Ramos (cell line): ENCODE data around the gene OSBPL5.

Experiments
- in situ Hi-C: fragments of 300-500 bp; cut with MboI; formaldehyde crosslinking; loops from one replicate; pipeline ENCODE4 v1.14.3; 2022; ENCODE audit warnings: low sequenced_read_pairs; ENCODE audit not compliant: unreplicated experiment

Gene OSBPL5

GRCh38 chr11:3108183-3108721, 56.9 kb downstream of the OSBPL5 start:
- in situ Hi-C loops = no loop called here

DNA sequence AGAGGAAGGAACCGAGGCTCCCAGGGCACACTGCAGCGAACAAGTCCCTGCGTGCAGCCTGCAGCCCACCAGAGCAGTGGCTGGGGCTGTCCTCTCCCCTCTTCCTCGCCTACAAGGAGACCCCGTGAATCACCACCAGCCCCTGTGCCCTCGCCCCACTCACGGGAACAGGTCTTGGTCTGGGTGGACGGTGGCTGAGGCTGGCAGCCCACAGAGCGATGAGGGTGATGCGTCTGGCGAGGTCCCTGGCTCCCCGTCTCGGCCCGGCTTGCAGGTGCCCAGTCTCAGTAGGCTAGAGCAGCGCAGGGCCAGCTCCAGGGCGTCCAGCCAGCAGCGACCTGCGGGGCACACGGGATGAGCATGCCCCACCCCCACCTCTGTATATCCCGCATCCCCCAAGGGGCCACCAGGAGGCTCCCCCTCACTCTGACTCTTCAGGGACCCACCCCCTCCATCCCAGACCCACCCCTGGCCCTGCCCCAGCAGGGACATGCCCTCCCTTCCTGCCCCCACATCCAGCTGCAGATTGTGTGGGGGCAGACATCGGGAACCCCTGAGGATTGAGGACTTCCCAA, 57.4 kb downstream of the OSBPL5 start:
- in situ Hi-C loops = no loop called here

DNA sequence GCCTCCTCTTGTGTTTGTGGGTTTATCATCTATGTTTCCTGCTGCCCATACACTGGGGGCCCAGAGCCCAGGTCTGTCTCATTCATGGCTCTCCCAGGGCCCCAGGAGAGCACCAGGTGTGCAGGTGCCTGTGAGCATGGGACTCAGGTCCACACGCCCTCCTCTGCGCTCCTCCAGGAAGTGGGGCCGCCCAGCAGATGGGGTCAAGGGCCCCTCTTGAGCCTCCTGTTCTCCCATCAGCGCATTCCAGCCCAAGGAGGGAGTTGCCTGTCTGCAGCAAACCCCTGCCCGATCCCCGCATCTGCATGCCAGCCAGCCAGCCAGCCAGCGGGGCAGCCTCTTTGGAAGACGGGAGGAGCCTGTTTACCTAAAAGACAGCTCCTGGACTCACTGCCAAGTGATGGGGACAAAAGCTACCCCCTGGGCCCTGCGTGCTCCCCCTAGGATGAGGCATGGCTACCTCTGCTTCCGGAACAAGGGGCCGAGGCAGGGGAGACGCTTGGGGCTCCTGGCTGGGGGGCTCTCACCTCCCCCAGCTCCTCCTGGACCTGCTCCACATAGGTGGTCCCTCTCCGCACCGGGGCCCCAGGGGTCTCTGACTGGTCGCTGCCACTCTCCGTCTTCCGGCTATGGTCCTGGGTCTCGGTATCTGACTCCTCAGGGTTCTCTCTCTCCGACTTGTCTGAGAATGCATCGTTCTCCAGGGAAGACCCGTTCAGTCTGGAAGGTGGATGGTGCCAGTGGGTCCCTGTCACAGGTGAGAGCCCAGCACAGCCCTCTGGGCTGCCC, 58.2 kb downstream of the OSBPL5 start:
- in situ Hi-C loops = no loop called here

DNA sequence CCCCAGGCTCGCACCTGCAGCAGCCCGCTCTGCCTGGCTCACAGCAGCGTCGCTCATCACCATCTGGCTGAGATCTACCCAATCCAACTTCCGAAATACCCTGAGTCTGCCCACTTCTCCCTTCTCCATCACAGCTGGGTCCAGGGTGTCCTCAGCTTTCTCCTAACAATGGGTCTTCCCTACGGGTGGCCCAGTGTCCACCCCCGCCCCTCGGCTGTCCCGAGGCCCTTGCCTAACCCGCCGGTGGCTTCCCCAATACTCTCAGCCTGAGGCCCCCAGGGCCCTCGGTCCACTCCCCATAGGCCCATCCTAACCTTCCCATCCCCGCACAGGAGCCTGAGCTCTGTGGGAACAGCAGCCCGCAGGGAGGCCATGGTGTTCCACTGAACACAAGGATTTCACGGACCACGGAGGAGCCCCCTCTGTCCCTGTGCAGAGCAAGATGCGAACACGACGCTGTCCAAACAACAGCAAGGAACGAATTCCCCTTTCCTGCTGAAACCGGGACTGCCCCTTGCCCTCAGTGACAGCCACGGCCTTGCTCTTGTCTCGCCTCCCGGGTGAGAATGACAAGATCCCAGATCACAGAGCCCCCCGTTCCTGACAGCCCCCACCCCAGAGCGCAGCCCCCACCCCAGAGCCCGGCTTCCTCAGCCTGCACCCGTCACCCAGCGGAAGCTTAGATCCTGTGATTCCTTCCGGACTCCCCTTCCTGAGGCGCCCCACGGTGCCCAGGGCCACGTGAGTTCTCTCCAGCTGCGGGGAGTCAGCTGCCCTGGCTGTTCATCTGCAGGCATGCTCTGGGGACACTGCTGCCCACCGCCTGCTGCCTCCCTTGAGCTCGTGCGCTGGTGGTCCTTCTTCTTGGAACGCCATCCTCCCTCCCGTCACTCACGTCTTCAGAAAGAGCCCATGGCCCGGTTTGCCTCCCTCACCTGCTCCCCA, 59.0 kb downstream of the OSBPL5 start:
- in situ Hi-C loops = no loop called here

DNA sequence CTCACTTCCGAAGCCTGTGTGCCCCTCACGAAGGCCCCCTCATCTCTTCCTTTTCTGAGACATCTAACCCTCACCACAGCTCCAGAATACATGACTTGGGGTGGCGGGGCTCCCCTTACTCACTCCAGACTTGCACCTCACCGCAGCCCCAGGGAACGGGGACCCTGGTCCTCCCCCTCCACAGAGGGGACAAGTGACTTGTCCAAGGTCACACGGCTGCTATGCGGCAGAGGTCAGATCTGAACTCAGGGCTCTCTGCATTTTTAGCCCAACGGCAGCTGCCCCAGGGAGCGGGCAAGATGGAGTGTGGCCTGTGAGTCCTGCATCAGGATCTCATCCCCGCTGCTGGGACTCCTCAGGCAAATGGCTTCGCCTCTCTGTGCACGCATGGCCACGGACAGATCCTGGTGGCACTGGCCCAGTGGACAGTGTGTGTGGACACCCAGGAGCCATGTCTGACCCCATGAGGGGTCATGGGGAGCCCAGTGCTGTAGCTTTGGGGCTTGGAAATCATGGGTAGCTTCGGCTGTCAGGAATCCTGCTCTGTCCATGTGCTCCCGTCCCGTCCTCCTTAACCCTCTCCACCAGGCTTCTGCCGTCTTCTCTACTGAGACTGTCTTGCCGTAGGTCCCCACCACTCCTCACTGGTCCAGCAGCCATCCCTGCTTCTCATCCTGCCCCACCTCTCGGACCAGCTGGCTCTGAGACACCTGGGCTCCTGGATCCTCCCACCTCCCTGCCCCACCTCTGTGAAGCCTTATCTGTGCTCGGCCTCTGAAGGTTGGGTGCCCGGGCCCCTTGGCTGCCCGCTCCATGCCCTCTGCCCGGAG, 59.9 kb downstream of the OSBPL5 start:
- in situ Hi-C loops = no loop called here

- in situ Hi-C loops = no loop called here
Measured at GRCh38 chr11:3104051-3104714, 60.9 kb downstream of the OSBPL5 start.

DNA sequence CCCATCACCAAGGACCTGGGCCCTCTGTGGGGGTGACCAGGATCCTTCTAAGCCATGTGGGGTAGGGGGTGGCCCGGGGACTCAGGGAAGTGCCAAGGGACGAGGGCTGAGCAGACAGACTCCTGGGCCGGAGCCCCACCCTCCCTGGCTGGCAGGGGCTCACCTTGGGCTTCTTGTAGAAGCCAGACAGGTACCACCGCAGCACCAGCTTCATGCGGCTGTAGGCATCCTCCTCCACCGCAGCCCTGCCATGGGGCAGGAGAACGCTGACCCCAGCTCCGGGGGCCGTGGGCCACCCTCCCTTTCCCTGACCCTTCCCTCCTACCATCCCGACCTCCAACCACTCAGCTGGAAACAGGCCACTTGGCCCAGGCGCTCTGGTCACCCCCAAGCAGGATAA, 62.0 kb downstream of the OSBPL5 start:
- in situ Hi-C loops = no loop called here

DNA sequence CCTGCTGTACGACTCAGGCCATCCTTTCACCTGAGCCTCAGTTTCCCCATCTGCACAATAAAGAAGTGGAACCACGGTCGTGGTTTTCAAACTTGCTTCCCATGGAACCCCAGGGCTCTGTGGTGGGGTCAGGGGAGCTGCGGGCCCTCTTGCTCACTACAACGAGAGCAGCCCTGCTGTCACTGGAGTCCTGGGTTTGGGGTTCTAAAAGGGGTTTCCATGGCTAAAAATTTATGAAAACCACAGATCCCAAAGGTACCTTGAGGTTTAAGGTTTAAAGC, 62.5 kb downstream of the OSBPL5 start:
- in situ Hi-C loops = no loop called here

DNA sequence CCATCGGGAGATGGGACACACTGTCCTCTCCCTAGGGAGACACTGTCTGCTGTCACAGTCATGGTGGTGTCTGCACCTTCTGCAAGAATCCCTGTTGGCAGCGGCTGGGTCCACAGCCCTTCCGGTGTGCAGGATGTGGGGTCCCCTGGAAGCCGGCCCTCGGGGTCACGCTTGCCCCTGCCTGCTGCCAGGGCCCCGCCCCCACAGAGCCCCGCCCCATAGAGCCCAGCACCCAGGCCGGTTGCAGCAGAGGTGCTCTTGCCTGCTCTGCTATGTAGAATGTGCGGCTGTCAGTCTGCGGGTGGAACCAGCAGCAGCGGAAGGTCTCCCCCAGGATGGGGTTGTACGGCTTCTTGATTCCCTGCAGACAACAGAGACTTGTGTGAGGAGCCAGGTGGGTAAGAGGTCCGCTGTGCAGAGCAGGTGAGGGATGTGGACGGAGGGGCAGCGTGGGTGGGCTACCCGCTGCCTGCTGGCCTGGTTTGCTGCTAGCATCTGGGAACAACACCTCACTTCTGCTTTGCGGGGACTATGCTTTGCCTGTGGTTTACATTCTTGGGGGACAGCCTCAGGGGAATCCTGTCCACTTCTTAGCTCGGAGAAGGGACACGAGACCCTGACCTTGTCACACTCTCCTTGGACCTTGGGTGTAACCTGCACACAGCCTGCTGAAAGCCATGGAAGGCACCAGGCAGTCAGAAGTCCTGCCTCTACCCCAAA, 63.0 kb downstream of the OSBPL5 start:
- in situ Hi-C loops = no loop called here

- in situ Hi-C loops = loop anchor here (10.0 to 25.0 kb wide), 2 partner anchors 562 to 674 kb away; no protein-coding TSS in a partner anchor
Measured at GRCh38 chr11:3099178-3099577, 65.9 kb downstream of the OSBPL5 start.

DNA sequence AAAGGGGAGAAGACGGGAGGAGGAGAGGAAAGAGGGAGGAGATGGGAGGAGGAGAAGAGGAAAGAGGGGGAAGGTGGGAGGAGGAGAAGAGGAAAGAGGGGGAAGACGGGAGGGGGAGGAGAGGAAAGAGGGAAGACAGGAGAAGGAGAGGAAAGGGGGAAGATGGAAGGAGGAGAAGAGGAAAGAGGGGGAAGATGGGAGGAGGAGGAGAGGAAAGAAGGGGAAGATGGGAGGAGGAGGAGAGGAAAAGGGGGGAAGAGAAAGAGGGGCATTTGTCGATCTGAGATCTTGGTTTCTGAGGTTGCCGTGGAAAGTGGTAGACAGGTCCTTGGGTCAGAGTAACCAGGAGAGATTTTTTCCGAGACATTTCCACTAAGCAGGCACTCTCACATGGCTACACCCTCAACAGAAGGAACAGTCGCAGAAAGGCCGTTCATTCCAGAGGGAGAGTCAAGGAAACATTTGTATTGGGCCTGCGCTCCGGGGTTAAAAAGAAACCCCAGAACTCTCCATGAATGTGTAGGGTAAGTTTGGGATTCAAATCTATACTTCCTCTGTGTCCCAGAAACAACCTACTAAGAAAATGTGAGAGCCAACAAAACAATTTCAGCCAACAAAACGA, 68.1 kb downstream of the OSBPL5 start:
- in situ Hi-C loops = loop anchor here (10.0 to 25.0 kb wide), 2 partner anchors 560 to 672 kb away; no protein-coding TSS in a partner anchor

- in situ Hi-C loops = loop anchor here (10.0 to 25.0 kb wide), 2 partner anchors 559 to 671 kb away; no protein-coding TSS in a partner anchor
Measured at GRCh38 chr11:3095712-3096361, 69.3 kb downstream of the OSBPL5 start.

DNA sequence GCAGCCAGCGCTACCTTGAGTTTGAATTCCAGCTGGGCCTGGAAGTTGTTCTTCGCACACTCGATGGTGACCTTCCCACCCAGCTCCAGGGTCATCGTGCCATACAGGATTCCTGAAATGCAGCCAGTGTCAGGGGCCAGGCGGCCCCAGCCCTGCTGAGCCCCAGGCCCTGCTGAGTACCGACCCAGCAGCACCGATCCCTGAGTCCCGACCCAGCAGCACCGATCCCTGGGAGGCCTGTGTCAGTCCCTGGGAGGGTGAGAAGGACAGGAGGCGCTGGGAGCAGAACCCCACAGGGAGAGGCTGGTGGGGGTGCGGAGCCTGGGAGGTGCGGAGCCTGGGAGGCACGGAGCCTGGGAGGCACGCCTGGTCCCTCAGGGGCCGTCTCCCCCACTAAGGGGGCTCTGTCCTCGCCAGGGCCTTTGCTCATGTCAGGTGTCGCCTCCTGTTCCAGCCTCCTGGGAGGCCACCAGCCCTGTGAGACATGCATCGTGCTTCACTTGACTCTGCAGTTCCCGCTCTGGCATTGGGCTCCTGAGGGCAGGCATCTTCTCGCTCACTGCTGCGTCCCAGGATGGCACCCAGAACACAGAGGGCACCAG, 70.8 kb downstream of the OSBPL5 start:
- in situ Hi-C loops = loop anchor here (10.0 to 25.0 kb wide), 2 partner anchors 557 to 670 kb away; no protein-coding TSS in a partner anchor

DNA sequence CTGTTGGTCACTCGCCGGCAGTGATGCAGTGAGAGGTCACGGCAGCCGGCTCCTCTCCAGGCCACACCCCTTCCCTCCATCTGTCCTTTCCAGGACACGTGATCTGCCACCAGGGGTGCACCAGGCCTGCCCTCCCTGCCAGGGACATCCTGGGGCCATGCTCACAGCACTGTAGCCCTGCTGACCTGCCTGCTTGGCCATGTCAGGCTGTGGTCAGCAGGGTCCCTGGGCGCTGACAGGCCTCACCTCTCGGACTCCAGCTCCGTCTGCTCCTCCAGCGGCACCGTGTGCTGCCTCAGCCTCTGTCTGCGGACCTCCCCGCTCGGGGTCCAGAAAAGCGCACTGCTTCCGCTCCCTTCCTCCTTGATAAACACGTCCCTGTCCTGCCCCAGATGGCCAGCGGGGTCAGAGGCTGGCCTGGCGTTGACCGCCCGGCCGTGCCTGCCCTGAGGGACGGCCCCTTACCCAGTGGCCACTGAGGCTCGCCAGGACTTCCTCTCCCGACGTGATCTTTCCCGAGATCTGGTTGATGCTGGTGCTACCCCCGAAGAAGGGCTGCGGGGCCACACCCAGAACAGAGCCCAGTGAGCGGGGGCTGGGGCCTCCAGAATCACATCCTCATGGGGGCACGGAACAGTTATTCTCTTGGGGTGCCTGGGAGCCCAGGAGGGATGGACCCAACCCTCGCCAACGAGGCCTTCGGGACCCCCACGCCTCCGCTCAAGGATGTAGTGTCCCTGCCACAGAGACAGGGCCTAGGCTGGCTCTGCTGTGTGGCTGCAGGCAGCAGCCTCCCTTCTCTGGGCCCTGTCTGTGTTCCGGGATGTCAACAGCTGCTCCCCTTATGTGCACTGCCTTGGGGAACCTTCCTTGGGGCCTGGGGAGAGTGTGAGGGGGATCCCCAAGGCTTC, 71.6 kb downstream of the OSBPL5 start:
- in situ Hi-C loops = loop anchor here (10.0 to 25.0 kb wide), 2 partner anchors 556 to 669 kb away; no protein-coding TSS in a partner anchor

- in situ Hi-C loops = loop anchor here (10.0 to 25.0 kb wide), 2 partner anchors 555 to 668 kb away; no protein-coding TSS in a partner anchor
Measured at GRCh38 chr11:3092603-3093141, 72.4 kb downstream of the OSBPL5 start.
